Liver (tissue), 3 donors: ENCODE data around the gene ABCB9.

Experiments used
- CTCF ChIP-seq: fragments of 150-350 bp; IDR thresholded peaks from 2 replicates; pipeline ENCODE4 v1.5.1; 2017; ENCODE audit warnings: improper control_type of control experiment, low read depth, low read length; ENCODE audit not compliant: missing input control
- GABPA ChIP-seq, 2 donors: IDR thresholded peaks in 1 of 2; conservative IDR thresholded peaks in 1 of 2; 2 replicates each; pipeline ENCODE4 v1.6.1; 2016; ENCODE audit warnings: antibody characterized with exemption in 2 of 2, mild to moderate bottlenecking in 1 of 2, moderate library complexity in 1 of 2
- HNF4A ChIP-seq, 2 donors: conservative IDR thresholded peaks; 2 replicates each; pipeline ENCODE4 v1.6.1; 2016; ENCODE audit warnings: antibody characterized with exemption in 2 of 2, mild to moderate bottlenecking in 2 of 2
- JUND ChIP-seq, 2 donors: IDR thresholded peaks; 2 replicates each; pipeline ENCODE4 v1.6.1; 2016; ENCODE audit warnings: antibody characterized with exemption in 2 of 2
- NR2F2 ChIP-seq: IDR thresholded peaks from 2 replicates; pipeline ENCODE4 v1.6.1; 2016; ENCODE audit warnings: antibody characterized with exemption
- RAD21 ChIP-seq, 2 donors: IDR thresholded peaks; 2 replicates each; pipeline ENCODE4 v1.6.1; 2016; ENCODE audit warnings: antibody characterized with exemption in 2 of 2, mild to moderate bottlenecking in 2 of 2
- SP1 ChIP-seq: IDR thresholded peaks from 2 replicates; pipeline ENCODE4 v1.6.1; 2018; ENCODE audit warnings: antibody characterized with exemption, mild to moderate bottlenecking
- YY1 ChIP-seq: IDR thresholded peaks from 2 replicates; pipeline ENCODE4 v1.6.1; 2016; ENCODE audit warnings: antibody characterized with exemption, mild to moderate bottlenecking
- TF ChIP-seq, protein P1 (sequence below): IDR thresholded peaks from 2 replicates; pipeline ENCODE4 v1.6.1; 2016; ENCODE audit warnings: antibody characterized with exemption
- TF ChIP-seq, protein P2 (sequence below): IDR thresholded peaks from 2 replicates; pipeline ENCODE4 v1.6.1; 2016; ENCODE audit warnings: antibody characterized with exemption
- donor health status: healthy.
- donor health status: healthy.

DNA sequence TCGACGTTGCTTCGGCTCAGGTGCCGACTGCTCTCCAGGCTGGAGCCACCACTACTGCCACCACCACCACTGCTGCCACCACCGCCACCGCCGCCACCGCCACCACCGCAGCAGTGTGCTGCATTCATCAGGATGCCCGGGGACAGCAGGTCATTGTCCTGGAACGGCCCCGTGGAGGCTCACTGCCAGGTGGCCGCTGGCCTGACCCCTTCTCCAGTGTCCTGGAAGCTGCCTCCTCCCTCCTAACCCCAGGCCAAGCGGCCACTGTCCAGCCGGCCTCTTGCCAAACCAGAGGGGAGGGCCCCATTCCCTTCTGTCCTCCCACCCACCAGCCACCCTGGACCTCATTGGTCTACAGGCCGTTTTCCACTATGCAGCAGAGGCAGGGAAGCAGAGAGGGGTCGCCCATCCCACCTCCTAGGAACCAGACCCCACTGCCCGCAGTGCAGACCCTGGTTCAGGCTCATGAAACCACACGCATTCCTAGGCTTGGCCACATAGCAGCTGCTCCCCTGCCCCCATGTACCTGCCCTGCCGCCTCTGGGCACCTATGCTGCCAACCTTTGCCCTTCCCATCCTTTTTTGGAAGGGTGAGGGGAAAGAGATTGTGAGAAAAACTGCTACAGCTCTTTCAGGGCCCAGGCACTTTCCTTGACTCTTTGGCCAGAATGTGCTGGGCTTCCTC is 29.4 kb upstream of the ABCB9 start:
- peak; percentile 39 for TF ChIP-seq YY1
- TF ChIP-seq CTCF: no peak
- TF ChIP-seq HNF4A (conservative IDR thresholded peaks at IDR 0.05): peak; percentile 95 to 99
- TF ChIP-seq GABPA (IDR thresholded peaks at IDR 0.05 in 1 of 2, conservative IDR thresholded peaks at IDR 0.05 in 1 of 2): peak in 1 of 2 donors; percentile 24
- TF ChIP-seq JUND (IDR thresholded peaks at IDR 0.05): peak; percentile 25 to 27
- TF ChIP-seq, protein P1, sequence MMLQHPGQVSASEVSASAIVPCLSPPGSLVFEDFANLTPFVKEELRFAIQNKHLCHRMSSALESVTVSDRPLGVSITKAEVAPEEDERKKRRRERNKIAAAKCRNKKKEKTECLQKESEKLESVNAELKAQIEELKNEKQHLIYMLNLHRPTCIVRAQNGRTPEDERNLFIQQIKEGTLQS: no peak
- TF ChIP-seq RAD21 (IDR thresholded peaks at IDR 0.05): peak in 1 of 2 donors; percentile 30
- TF ChIP-seq SP1: peak; percentile 95
- TF ChIP-seq, protein P2, sequence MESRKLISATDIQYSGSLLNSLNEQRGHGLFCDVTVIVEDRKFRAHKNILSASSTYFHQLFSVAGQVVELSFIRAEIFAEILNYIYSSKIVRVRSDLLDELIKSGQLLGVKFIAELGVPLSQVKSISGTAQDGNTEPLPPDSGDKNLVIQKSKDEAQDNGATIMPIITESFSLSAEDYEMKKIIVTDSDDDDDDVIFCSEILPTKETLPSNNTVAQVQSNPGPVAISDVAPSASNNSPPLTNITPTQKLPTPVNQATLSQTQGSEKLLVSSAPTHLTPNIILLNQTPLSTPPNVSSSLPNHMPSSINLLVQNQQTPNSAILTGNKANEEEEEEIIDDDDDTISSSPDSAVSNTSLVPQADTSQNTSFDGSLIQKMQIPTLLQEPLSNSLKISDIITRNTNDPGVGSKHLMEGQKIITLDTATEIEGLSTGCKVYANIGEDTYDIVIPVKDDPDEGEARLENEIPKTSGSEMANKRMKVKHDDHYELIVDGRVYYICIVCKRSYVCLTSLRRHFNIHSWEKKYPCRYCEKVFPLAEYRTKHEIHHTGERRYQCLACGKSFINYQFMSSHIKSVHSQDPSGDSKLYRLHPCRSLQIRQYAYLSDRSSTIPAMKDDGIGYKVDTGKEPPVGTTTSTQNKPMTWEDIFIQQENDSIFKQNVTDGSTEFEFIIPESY: no peak
- peak; percentile 95 for TF ChIP-seq NR2F2
